ENCODE results near the gene PUSL1.

DNA sequence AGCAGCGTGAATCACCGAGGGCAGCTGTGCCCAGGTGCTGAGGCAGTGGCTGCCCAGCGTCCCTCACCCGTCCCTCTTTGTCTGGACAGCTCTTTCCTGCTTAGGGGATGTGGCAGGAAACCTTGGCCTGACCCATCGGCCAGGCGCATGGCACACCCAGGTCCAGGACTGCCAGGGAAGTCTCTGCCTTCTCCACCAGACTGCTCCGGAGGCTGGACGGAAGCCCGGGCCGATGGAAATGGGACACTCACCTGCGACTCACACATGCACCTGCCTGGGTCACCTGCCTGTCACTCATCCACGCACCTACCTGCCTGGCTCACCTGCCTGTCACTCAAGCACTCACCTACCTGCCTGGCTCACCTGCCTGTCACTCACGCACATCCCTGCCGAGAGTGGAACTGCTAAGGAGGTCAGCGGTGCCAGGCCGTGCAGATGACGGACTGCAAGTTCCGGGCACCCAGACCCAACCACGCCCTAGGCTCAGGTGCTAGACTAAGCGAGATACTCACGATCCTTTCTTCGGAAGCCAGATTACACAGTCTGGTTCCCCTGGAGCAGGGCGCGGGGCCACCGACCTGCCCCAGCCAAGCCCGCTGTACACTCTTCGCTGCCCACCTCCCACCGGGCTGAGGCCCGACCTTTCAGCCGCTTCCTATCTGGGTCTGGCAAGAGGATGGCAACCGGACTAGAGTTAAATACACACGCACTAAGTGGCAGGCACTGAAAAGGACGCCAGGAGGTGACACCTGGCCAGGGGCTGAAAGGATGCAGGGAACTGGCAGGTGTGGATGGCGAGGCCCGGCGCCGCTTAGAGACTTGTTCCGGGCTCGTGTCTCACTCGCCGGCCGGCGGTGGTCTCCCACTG is 35.8 kb upstream of the PUSL1 start:
- TF ChIP-seq, protein P1, sequence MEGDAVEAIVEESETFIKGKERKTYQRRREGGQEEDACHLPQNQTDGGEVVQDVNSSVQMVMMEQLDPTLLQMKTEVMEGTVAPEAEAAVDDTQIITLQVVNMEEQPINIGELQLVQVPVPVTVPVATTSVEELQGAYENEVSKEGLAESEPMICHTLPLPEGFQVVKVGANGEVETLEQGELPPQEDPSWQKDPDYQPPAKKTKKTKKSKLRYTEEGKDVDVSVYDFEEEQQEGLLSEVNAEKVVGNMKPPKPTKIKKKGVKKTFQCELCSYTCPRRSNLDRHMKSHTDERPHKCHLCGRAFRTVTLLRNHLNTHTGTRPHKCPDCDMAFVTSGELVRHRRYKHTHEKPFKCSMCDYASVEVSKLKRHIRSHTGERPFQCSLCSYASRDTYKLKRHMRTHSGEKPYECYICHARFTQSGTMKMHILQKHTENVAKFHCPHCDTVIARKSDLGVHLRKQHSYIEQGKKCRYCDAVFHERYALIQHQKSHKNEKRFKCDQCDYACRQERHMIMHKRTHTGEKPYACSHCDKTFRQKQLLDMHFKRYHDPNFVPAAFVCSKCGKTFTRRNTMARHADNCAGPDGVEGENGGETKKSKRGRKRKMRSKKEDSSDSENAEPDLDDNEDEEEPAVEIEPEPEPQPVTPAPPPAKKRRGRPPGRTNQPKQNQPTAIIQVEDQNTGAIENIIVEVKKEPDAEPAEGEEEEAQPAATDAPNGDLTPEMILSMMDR (conservative IDR thresholded peaks at IDR 0.05; ENCODE audit: low read depth, low read length) = no peak
- TF ChIP-seq EZH2 (IDR thresholded peaks at IDR 0.05; ENCODE audit: borderline replicate concordance, low read depth, low read length, poor library complexity, severe bottlenecking) = no peak
